Measurements from ENCODE around the gene RIPK4.

RIPK4 gene

DNA sequence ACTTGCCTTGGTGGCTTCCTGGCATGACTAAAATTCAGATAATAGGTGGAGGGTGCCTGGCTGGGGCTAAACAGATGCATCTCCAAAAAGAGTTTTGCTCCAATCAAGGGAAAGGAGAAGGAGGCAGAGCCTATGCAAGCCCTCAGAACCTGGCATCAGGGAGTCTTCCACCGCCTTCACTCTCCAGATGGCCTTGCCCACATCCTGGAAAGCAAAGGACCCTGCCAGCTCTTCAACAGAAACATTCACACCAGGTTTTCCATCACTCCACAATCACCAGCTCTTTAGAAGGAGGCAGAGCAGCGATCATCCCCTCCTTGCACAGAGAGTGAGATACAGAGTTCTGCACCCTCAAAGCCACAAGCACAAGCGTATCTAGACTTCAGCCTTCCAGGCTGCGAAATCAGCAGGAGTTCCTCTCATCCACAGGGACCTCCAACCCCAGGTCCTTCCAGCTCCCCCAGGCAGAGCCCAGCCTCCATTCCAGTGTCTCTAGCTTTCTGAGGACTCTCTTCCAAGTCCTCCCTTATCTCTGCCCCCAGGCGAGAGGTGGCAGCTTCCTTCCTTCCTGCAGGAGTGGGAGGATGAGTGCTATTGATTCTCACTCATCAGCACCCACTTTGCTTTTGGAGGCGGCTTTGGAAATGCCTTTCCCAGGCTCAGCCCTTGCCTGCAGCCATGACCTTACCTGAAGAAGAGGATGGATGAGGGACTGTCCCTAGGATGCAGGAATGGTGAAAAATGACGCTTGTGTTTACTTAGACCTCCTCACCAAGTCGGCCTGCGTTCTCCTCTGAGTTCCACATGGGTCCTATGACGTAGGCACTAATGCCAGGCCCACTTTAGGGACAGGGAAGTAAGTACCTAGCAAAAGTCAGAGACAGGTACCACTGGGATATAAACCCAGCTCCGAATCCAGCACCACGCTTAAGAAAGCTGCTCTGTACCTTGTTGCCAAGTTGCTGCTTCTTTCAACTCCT is 75.4 kb downstream of the RIPK4 start:
- no peak for DNase-seq (ENCODE audit: low read depth)
